Stimulated activated effector memory CD8-positive, alpha-beta T cell treated with anti-CD3 and anti-CD28 coated beads, Interleukin-12 subunit alpha, Interleukin-12 subunit beta, amount 100 ng/mL, for 72 hours (primary cell): Measurements from ENCODE around the gene UNCX.
A peak's percentile ranks its signal among the peaks of the same experiment; 100 is the strongest.

ENCODE experiments used
- ATAC-seq: fragments of 150-1000 bp; cut with Tn5 transposase; 2 replicates; pipeline ENCODE4 v1.10.0; 2021
- DNase-seq, 2 donors: peaks; one replicate each; pipeline ENCODE4 v3.0.0; 2021 to 2022; ENCODE audit warnings: low spot score in 2 of 2
- H3K27ac Mint-ChIP-seq: one replicate; pipeline ENCODE4 v1.8.0; 2022; ENCODE audit warnings: mild to moderate bottlenecking, mixed read lengths
- H3K36me3 Mint-ChIP-seq: one replicate; pipeline ENCODE4 v1.8.0; 2022; ENCODE audit warnings: mild to moderate bottlenecking, mixed read lengths
- H3K4me1 Mint-ChIP-seq: one replicate; pipeline ENCODE4 v1.8.0; 2022; ENCODE audit warnings: mixed read lengths
- H3K4me3 Mint-ChIP-seq: one replicate; pipeline ENCODE4 v1.8.0; 2022; ENCODE audit warnings: mild to moderate bottlenecking, mixed read lengths
- H3K9me3 Mint-ChIP-seq: one replicate; pipeline ENCODE4 v1.8.0; 2022; ENCODE audit warnings: mixed read lengths

Gene UNCX

GRCh38 chr7:1243290-1243963 lies 10.8 kb downstream of the UNCX start:
- Mint-ChIP-seq H3K9me3 (no peaks in the 10 kb centered on the region), H3K27ac (no peak overlapping the region), H3K4me3 (no peak overlapping the region), H3K4me1 (peaks cover 7% of the 10 kb centered on the region), H3K36me3 (peaks cover 19% of the 10 kb centered on the region)
- no peak for DNase-seq
- no peak for ATAC-seq

- no peak overlapping the region for H3K27ac Mint-ChIP-seq
These were observed 11.3 kb downstream of the UNCX start for GRCh38 chr7:1243964-1244416.

DNA sequence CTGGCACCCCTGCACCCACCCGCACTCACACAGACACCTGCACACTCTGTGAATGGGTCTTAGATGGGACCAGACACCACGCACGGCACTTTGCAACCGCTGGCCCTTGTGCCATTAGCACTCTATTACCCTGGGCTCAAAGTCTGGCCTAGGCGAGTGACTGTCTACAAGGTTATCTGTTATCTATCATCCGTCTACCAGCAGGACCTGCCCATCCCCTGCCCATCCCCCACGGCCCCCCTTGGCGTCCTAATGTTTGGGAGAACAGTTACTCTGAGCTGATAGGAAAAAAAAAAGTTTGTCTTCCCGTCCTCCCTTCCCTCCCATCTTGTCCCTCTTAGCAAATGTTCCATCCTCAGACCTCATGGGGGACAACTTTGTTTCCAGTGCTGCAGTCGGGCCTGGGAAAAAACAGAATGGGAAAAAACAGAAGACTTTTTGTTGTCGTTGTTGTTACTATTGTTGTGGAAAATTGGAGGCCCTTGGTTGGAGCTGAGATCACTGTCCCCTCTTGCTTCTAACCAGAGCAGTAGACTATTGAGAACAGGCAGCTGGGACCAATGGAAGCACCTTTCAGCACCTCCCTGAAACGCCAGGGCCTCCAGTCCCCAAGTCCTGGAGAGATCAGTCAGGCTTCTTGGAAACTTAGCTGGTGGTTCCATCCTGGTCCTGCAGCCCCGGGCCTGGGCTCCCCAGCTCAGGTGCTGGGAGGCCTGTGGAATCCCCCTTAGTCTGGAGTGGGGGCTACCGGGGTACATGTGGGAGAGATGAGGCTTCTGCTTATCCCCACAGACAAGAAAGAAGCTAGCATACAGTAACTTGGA lies 12.2 kb downstream of the UNCX start:
- DNase-seq: no peak
- Mint-ChIP-seq H3K9me3 (no peaks in the 10 kb centered on the region), H3K4me1 (peaks cover 10% of the 10 kb centered on the region), H3K4me3 (no peak overlapping the region), H3K27ac (no peak overlapping the region), H3K36me3 (peaks cover 13% of the 10 kb centered on the region)
- no peak for ATAC-seq

More at GRCh38 chr7:1243964-1244416, 11.3 kb downstream of the UNCX start:
- no peaks in the 10 kb centered on the region for H3K9me3 Mint-ChIP-seq
- no peak overlapping the region for H3K4me3 Mint-ChIP-seq
- peaks cover 10% of the 10 kb centered on the region for H3K4me1 Mint-ChIP-seq
- no peak for ATAC-seq
- H3K36me3 Mint-ChIP-seq: peaks cover 19% of the 10 kb centered on the region
- no peak for DNase-seq

DNA sequence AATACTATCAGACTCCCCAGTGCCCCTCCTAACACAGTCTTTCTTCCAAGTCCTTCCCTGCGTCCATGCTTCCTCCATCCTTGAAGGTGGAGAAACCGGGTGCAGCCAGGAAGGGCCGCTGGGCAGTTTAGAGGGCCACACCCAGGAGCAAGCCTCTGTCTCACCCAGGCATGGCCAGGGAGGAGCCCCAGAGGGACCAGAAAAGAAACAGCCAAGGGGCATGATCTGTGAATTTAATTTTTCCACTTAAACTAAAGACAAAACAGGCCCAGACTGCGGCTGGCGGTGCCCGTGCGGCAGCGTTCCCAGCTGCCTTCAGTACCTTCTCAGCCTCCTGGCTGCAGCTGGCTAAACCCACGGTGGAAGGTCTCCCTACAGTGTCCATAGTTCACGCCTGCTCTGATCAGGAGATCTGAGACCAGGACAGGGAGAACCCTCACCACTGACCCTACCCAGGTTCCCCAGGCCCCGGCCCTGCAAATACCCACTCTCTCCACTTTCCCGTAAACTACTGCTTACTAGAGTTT lies 12.9 kb downstream of the UNCX start:
- H3K36me3 Mint-ChIP-seq: peaks cover 13% of the 10 kb centered on the region
- no peaks in the 10 kb centered on the region for H3K9me3 Mint-ChIP-seq
- DNase-seq (no peak), ATAC-seq (no peak)
- peaks cover 10% of the 10 kb centered on the region for H3K4me1 Mint-ChIP-seq
- H3K27ac Mint-ChIP-seq: no peak overlapping the region
- H3K4me3 Mint-ChIP-seq: no peak overlapping the region

GRCh38 chr7:1246160-1246870 lies 13.6 kb downstream of the UNCX start:
- ATAC-seq (no peak), DNase-seq (no peak)
- H3K36me3 Mint-ChIP-seq: peaks cover 13% of the 10 kb centered on the region
- peaks cover 10% of the 10 kb centered on the region for H3K4me1 Mint-ChIP-seq
- no peak overlapping the region for H3K4me3 Mint-ChIP-seq
- no peak overlapping the region for H3K27ac Mint-ChIP-seq
- H3K9me3 Mint-ChIP-seq: no peaks in the 10 kb centered on the region

GRCh38 chr7:1246871-1247526 lies 14.3 kb downstream of the UNCX start:
- H3K36me3 Mint-ChIP-seq: peaks cover 13% of the 10 kb centered on the region
- no peak overlapping the region for H3K27ac Mint-ChIP-seq
- peaks cover 10% of the 10 kb centered on the region for H3K4me1 Mint-ChIP-seq
- no peak overlapping the region for H3K4me3 Mint-ChIP-seq
- ATAC-seq (no peak), DNase-seq (no peak)
- no peaks in the 10 kb centered on the region for H3K9me3 Mint-ChIP-seq

DNA sequence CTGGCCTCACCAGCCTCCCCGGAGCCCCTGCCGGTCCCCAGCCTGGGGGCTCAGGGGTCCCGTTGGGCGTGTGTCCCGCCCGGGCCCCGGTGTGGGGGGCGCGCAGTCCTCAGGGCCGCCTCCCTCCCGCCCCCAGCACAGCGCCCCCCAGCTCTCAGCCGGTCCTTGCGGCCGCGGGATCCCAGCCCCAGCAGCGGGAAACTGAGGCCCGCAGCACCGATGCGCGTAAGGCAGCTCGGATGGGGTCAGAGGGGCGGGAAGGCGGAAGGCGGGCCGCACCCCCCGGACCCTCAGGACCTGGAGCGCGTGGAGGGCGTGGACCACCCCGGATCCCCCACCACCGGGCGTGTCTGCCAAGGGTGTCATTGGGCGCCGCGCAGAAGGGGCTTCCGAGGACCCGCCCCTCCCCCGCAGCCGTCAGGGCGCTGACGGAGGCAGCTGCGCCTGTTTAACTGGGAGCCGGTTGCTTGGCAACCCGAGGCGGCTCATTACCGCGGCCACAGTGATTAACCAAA lies 14.9 kb downstream of the UNCX start:
- no peak for DNase-seq
- no peaks in the 10 kb centered on the region for H3K9me3 Mint-ChIP-seq
- no peak for ATAC-seq
- H3K36me3 Mint-ChIP-seq: peaks cover 13% of the 10 kb centered on the region
- no peak overlapping the region for H3K27ac Mint-ChIP-seq
- no peak overlapping the region for H3K4me3 Mint-ChIP-seq
- H3K4me1 Mint-ChIP-seq: peaks cover 10% of the 10 kb centered on the region

GRCh38 chr7:1248143-1248915 lies 15.7 kb downstream of the UNCX start:
- peaks cover 10% of the 10 kb centered on the region for H3K4me1 Mint-ChIP-seq
- no peak for DNase-seq
- ATAC-seq: no peak
- H3K4me3 Mint-ChIP-seq: peak overlapping the region; percentile 10
- H3K36me3 Mint-ChIP-seq: peaks cover 13% of the 10 kb centered on the region
- H3K9me3 Mint-ChIP-seq: no peaks in the 10 kb centered on the region
- H3K27ac Mint-ChIP-seq: no peak overlapping the region

DNA sequence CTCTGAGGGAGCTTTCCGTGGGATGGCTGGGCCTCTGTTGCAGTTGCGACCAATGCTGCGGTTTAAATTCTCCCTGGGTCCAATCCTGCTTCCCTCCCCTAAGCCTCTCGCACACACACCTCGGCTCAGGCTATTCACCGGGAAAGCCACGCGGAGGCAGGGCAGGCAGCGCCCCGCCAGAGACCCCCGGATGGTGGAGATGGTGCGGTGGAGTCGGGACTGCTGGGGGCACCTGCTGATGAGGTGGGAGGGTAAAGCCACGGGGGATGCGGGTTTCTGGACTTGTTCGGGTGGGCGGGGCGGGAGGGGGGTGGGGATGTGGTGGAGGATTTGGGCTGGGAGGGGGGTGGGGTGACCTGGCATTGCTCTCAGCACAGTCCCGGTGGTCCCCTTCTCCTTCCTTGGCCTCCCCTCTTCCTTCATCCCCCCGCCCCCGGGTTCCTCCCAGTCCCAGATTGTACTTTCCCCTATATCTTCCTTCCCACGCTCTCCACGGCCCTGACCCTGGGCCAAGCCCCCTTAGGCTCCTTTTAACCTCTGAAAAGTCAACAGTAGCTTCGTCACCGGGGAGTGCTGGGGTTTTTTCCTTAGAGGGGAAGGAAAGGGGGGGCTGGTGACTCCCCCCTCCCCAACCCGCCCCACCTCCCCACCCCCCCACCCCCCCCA lies 16.4 kb downstream of the UNCX start:
- Mint-ChIP-seq H3K27ac (no peak overlapping the region), H3K36me3 (peaks cover 13% of the 10 kb centered on the region), H3K9me3 (no peaks in the 10 kb centered on the region), H3K4me1 (peaks cover 10% of the 10 kb centered on the region), H3K4me3 (no peak overlapping the region)
- ATAC-seq (no peak), DNase-seq (no peak)

- H3K4me3 Mint-ChIP-seq: no peak overlapping the region
- H3K27ac Mint-ChIP-seq: no peak overlapping the region
- H3K36me3 Mint-ChIP-seq: peaks cover 13% of the 10 kb centered on the region
- peaks cover 10% of the 10 kb centered on the region for H3K4me1 Mint-ChIP-seq
- DNase-seq (no peak), ATAC-seq (no peak)
- no peaks in the 10 kb centered on the region for H3K9me3 Mint-ChIP-seq
These were observed 17.1 kb downstream of the UNCX start for GRCh38 chr7:1249731-1250130.

- ATAC-seq (no peak), DNase-seq (no peak)
- Mint-ChIP-seq H3K27ac (no peak overlapping the region), H3K9me3 (no peaks in the 10 kb centered on the region), H3K4me3 (no peak overlapping the region), H3K36me3 (peaks cover 7% of the 10 kb centered on the region), H3K4me1 (peaks cover 10% of the 10 kb centered on the region)
These were observed 18.2 kb downstream of the UNCX start for GRCh38 chr7:1250901-1251300.

DNA sequence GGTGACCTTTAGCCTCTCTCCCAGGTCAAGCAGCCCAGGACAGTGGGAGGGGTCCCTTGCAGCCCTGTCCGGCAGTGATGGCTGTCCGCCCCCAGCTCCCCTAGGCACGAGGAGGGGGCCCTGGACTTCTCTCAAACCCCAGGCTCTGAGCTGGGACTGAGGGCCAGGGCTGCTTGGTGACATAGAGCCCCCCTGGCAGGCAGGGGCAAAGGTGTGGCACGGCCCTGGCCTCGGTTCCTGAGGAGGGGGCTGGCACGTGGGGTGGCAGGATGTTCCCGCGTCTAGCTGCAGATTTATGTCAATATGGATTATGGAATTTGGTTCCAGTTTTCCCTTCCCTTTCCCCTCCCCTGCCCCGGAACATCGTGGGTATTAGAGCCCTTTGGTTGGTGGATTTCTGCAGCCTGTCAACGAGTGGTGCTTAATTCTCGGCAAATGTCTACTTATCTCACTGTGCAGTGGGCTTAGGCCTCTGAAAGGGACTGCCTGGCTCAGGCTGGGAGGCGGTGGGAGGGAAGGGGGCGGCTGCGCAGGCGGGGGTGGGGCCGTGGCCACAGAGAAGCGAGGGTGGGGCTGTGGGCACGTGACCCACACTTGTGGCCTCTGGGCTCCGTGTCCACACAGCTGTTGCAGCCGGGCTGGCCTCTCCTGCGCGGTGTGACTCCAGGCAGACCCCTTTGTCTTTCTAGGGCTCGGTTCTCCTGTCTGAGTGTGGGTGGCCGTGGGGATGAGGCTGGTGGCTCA lies 19.3 kb downstream of the UNCX start:
- no peak overlapping the region for H3K4me3 Mint-ChIP-seq
- DNase-seq (no peak), ATAC-seq (no peak)
- H3K27ac Mint-ChIP-seq: no peak overlapping the region
- no peaks in the 10 kb centered on the region for H3K9me3 Mint-ChIP-seq
- peaks cover 10% of the 10 kb centered on the region for H3K4me1 Mint-ChIP-seq
- no peaks in the 10 kb centered on the region for H3K36me3 Mint-ChIP-seq

GRCh38 chr7:1252540-1253090 lies 19.9 kb downstream of the UNCX start:
- ATAC-seq (no peak), DNase-seq (no peak)
- H3K4me1 Mint-ChIP-seq: peaks cover 10% of the 10 kb centered on the region
- H3K27ac Mint-ChIP-seq: no peak overlapping the region
- no peaks in the 10 kb centered on the region for H3K9me3 Mint-ChIP-seq
- H3K4me3 Mint-ChIP-seq: no peak overlapping the region
- no peaks in the 10 kb centered on the region for H3K36me3 Mint-ChIP-seq
